DMS53 (cell line): ENCODE data around the gene TCEA2.

ENCODE experiments used
- DNase-seq: peaks from one replicate; lab custom pipeline; 2025; lab: John Stamatoyannopoulos, UW

TCEA2 gene

GRCh38 chr20:64065062-64065973 lies 2.3 kb downstream of the TCEA2 start:
- no peak for DNase-seq

- DNase-seq, result no peak
Observed at GRCh38 chr20:64065974-64066343, 3.0 kb downstream of the TCEA2 start.

- DNase-seq, result no peak
Observed at GRCh38 chr20:64067005-64067632, 4.1 kb downstream of the TCEA2 start.

- DNase-seq, result peak; percentile 50
Observed at GRCh38 chr20:64067733-64068307, 4.8 kb downstream of the TCEA2 start.

GRCh38 chr20:64068386-64069208 lies 5.6 kb downstream of the TCEA2 start:
- no peak for DNase-seq

GRCh38 chr20:64069209-64069613 lies 6.2 kb downstream of the TCEA2 start:
- DNase-seq, result no peak

GRCh38 chr20:64069614-64070243 lies 6.7 kb downstream of the TCEA2 start:
- peak; percentile 65 for DNase-seq

- no peak for DNase-seq
Observed at GRCh38 chr20:64070244-64070993, 7.4 kb downstream of the TCEA2 start.

GRCh38 chr20:64071341-64072332 lies 8.6 kb downstream of the TCEA2 start:
- DNase-seq, result no peak

GRCh38 chr20:64072498-64073063 lies 9.6 kb downstream of the TCEA2 start:
- no peak for DNase-seq

GRCh38 chr20:64073476-64074183 lies 10.6 kb downstream of the TCEA2 start:
- DNase-seq, result no peak

- no peak for DNase-seq
Observed at GRCh38 chr20:64074184-64074789, 11.3 kb downstream of the TCEA2 start.

- no peak for DNase-seq
Observed at GRCh38 chr20:64074963-64075362, 12.0 kb downstream of the TCEA2 start.

GRCh38 chr20:64075556-64075955 lies 12.6 kb downstream of the TCEA2 start:
- no peak for DNase-seq

- DNase-seq, result no peak
Observed at GRCh38 chr20:64076061-64076997, 13.3 kb downstream of the TCEA2 start.

GRCh38 chr20:64077094-64077493 lies 14.1 kb downstream of the TCEA2 start:
- no peak for DNase-seq

- no peak for DNase-seq
Observed at GRCh38 chr20:64077541-64077875, 14.5 kb downstream of the TCEA2 start.
